Hematopoietic multipotent progenitor cell treated with erythropoietin and hydrocortisone succinate and interleukin-3 and kit ligand, for 15 days (in vitro differentiated cells): ENCODE data around the gene HRK.
"Not testable (repeated sequence)": the region's sequence is repeated elsewhere in the genome, so short reads cannot be mapped to it uniquely, and the experiment has no call there.

Experiments
- DNase-seq: peaks from one replicate; pipeline ENCODE4 v3.0.0-alpha.2; 2015; ENCODE audit warnings: low spot score

The HRK gene

GRCh38 chr12:116818341-116818856, 62.8 kb downstream of the HRK start:
- peak; percentile 39 for DNase-seq

GRCh38 chr12:116814766-116815165, 66.5 kb downstream of the HRK start:
- not testable (repeated sequence) for DNase-seq

- no peak for DNase-seq
Observed at GRCh38 chr12:116813271-116814041, 67.8 kb downstream of the HRK start.

GRCh38 chr12:116812238-116812637, 69.0 kb downstream of the HRK start:
- no peak for DNase-seq

GRCh38 chr12:116808113-116809105, 72.8 kb downstream of the HRK start:
- no peak for DNase-seq

- DNase-seq = no peak
Observed at GRCh38 chr12:116807546-116807945, 73.7 kb downstream of the HRK start.

- no peak for DNase-seq
Observed at GRCh38 chr12:116806845-116807440, 74.3 kb downstream of the HRK start.
